Measurements from ENCODE around the gene DSCAML1.

Gene DSCAML1

GRCh38 chr11:117482881-117483280, 314.1 kb downstream of the DSCAML1 start:
- H3K4me3 ChIP-seq (ENCODE audit: low read depth, low read length): no peak overlapping the region
- DNase-seq (ENCODE audit: low read depth): no peak
- no peak for TF ChIP-seq CTCF (conservative IDR thresholded peaks at IDR 0.05; ENCODE audit: low read depth, low read length)

- H3K4me3 ChIP-seq (ENCODE audit: low read depth, low read length): no peak overlapping the region
- no peak for TF ChIP-seq CTCF (conservative IDR thresholded peaks at IDR 0.05; ENCODE audit: low read depth, low read length)
- no peak for DNase-seq (ENCODE audit: low read depth)
Observed at GRCh38 chr11:117481885-117482284, 315.1 kb downstream of the DSCAML1 start.

- TF ChIP-seq CTCF (conservative IDR thresholded peaks at IDR 0.05; ENCODE audit: low read depth, low read length): no peak
- H3K4me3 ChIP-seq (ENCODE audit: low read depth, low read length): no peak overlapping the region
- DNase-seq (ENCODE audit: low read depth): no peak
Observed at GRCh38 chr11:117481036-117481435, 316.0 kb downstream of the DSCAML1 start.

- DNase-seq (ENCODE audit: low read depth): no peak
- no peak overlapping the region for H3K4me3 ChIP-seq (ENCODE audit: low read depth, low read length)
- TF ChIP-seq CTCF (conservative IDR thresholded peaks at IDR 0.05; ENCODE audit: low read depth, low read length): no peak
Observed at GRCh38 chr11:117480221-117480620, 316.8 kb downstream of the DSCAML1 start.

GRCh38 chr11:117479372-117479771, 317.6 kb downstream of the DSCAML1 start:
- DNase-seq (ENCODE audit: low read depth): no peak
- TF ChIP-seq CTCF (conservative IDR thresholded peaks at IDR 0.05; ENCODE audit: low read depth, low read length): no peak
- H3K4me3 ChIP-seq (ENCODE audit: low read depth, low read length): no peak overlapping the region

- H3K4me3 ChIP-seq (ENCODE audit: low read depth, low read length): no peak overlapping the region
- no peak for TF ChIP-seq CTCF (conservative IDR thresholded peaks at IDR 0.05; ENCODE audit: low read depth, low read length)
- DNase-seq (ENCODE audit: low read depth): no peak
Observed at GRCh38 chr11:117478926-117479325, 318.1 kb downstream of the DSCAML1 start.

GRCh38 chr11:117478126-117478860, 318.7 kb downstream of the DSCAML1 start:
- no peak overlapping the region for H3K4me3 ChIP-seq (ENCODE audit: low read depth, low read length)
- no peak for TF ChIP-seq CTCF (conservative IDR thresholded peaks at IDR 0.05; ENCODE audit: low read depth, low read length)
- no peak for DNase-seq (ENCODE audit: low read depth)

All from choroid plexus epithelial cell (primary cell).